Skeletal muscle satellite cell (primary cell): ENCODE measurements around the gene MYO10.
"Not testable (repeated sequence)": the region's sequence is repeated elsewhere in the genome, so short reads cannot be mapped to it uniquely, and the experiment has no call there.

Experiments
- H3K27me3 ChIP-seq: 2 replicates; pipeline ENCODE4 v1.7.0; 2013; ENCODE audit warnings: low read length; ENCODE audit not compliant: control insufficient read depth, insufficient read depth
- H3K36me3 ChIP-seq: 2 replicates; pipeline ENCODE4 v1.7.0; 2013; ENCODE audit warnings: mild to moderate bottlenecking, control low read depth, low read length; ENCODE audit not compliant: insufficient read depth
- H3K4me1 ChIP-seq: 2 replicates; pipeline ENCODE4 v1.7.0; 2013; ENCODE audit warnings: low read length; ENCODE audit not compliant: control insufficient read depth, insufficient read depth
- H3K4me2 ChIP-seq: 2 replicates; pipeline ENCODE4 v1.7.0; 2013; ENCODE audit warnings: mild to moderate bottlenecking, low read length
- H3K4me3 ChIP-seq: 2 replicates; pipeline ENCODE4 v1.7.0; 2013; ENCODE audit warnings: low read length
- H3K9ac ChIP-seq: 2 replicates; pipeline ENCODE4 v1.7.0; 2013; ENCODE audit warnings: mild to moderate bottlenecking, low read depth, low read length, moderate library complexity
- H3K9me3 ChIP-seq: replicated peaks from 2 replicates; pipeline ENCODE4 v1.7.0; 2013; ENCODE audit warnings: mild to moderate bottlenecking, control low read depth, low read length

Gene MYO10

DNA sequence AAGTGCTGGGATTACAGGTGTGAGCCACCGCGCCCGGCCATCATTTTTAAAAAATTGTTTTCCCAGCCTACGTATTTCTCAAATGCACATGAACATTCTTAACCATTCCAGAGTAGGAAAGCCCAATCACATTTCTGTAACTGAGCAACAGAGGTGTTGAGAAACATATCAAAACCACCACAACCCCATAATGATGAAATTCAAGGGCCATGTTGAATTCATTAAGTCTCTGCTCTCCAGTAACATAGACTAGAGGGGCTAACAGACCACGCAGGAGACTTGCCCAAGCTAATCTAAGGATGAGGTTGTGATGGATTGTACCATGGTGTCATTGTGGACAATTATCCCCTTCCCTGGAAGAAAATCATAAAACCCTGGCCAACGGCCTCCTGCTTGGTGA, 52.9 kb downstream of the MYO10 start:
- Histone ChIP-seq H3K9ac (peak overlapping the region; percentile 23), H3K27me3 (no peaks in the 10 kb centered on the region), H3K36me3 (no peaks in the 10 kb centered on the region), H3K4me2 (peak overlapping the region; percentile 13), H3K9me3 (no peaks in the 10 kb centered on the region), H3K4me3 (no peak overlapping the region), H3K4me1 (peaks cover 56% of the 10 kb centered on the region)

DNA sequence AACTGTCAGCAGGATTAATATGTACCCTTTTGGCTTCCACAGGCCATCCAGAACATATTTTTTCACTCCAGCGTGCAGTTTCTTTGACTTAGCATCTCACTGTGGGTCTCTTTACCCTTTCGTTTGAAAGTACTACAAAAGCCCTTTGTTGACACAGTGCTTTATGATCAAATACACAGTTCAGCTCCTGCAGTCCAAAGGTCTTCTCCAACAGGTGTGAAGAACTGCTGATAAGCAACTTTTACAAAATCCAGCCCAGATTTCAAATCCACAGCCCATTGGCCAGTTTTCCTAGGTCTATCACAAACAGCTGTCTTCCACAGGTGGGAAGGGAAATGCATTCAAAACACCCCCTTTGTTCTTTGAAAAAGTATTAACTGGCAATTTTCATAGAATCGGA, 54.8 kb downstream of the MYO10 start:
- H3K9ac ChIP-seq, result peak overlapping the region; percentile 27
- H3K4me2 ChIP-seq, result peak overlapping the region; percentile 6
- peaks cover 48% of the 10 kb centered on the region for H3K4me1 ChIP-seq
- no peak overlapping the region for H3K4me3 ChIP-seq
- H3K27me3 ChIP-seq, result no peaks in the 10 kb centered on the region
- peaks cover 9% of the 10 kb centered on the region for H3K36me3 ChIP-seq
- H3K9me3 ChIP-seq, result no peaks in the 10 kb centered on the region

DNA sequence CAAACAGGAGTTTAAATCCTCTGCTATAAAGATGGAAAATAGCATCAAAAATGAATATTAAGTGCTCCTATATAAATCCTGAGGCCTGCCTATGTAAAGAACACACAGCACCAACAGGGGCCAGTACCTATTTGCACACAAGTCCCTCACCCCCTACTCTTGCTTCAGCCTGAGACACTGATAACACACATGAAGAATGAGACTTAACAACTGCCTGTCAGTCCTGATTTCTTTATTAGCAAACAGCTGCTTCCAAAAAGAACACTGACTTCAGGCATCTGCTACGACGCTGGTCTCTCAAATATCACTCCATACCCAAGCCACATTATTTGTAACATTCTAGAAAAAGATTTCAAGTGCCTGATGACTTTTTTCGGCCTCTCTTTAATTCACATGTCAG, 55.5 kb downstream of the MYO10 start:
- Histone ChIP-seq H3K36me3 (peaks cover 14% of the 10 kb centered on the region), H3K4me3 (no peak overlapping the region), H3K4me1 (peaks cover 41% of the 10 kb centered on the region), H3K27me3 (no peaks in the 10 kb centered on the region), H3K4me2 (peak overlapping the region; percentile 5), H3K9me3 (no peaks in the 10 kb centered on the region), H3K9ac (peak overlapping the region; percentile 27)

DNA sequence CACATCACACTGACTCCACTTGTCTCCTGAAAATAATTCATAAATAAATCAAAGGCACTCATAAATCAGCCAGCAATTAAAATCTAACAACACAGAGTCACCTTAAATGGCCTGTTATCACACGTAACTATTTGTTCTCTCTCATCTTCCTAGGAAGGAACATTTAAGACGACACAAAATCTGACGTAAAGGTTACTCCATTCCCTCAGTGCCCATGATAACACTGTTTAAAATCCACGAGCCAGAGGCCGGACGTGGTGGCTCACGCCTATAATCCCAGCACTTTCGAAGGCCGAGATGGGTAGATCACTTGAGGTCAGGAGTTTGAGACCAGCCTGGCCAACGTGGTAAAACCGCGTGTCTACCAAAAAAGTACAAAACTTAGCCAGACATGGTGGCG, 56.4 kb downstream of the MYO10 start:
- H3K9ac ChIP-seq, result no peak overlapping the region
- H3K9me3 ChIP-seq, result no peaks in the 10 kb centered on the region
- H3K4me3 ChIP-seq, result no peak overlapping the region
- H3K4me1 ChIP-seq, result peaks cover 32% of the 10 kb centered on the region
- H3K36me3 ChIP-seq, result peaks cover 21% of the 10 kb centered on the region
- H3K27me3 ChIP-seq, result no peaks in the 10 kb centered on the region
- no peak overlapping the region for H3K4me2 ChIP-seq

GRCh38 chr5:16879191-16879590, 56.9 kb downstream of the MYO10 start:
- peaks cover 27% of the 10 kb centered on the region for H3K4me1 ChIP-seq

GRCh38 chr5:16877267-16877935, 58.7 kb downstream of the MYO10 start:
- Histone ChIP-seq H3K27me3 (no peaks in the 10 kb centered on the region), H3K4me2 (no peak overlapping the region), H3K9me3 (no peaks in the 10 kb centered on the region), H3K9ac (no peak overlapping the region), H3K4me3 (no peak overlapping the region), H3K36me3 (peaks cover 32% of the 10 kb centered on the region), H3K4me1 (peaks cover 16% of the 10 kb centered on the region)

More at GRCh38 chr5:16879191-16879590, 56.9 kb downstream of the MYO10 start:
- Histone ChIP-seq H3K27me3 (no peaks in the 10 kb centered on the region), H3K4me2 (no peak overlapping the region), H3K36me3 (peaks cover 21% of the 10 kb centered on the region), H3K9me3 (no peaks in the 10 kb centered on the region), H3K4me3 (no peak overlapping the region), H3K9ac (no peak overlapping the region)

- H3K4me3 ChIP-seq, H3K27me3 ChIP-seq, H3K9me3 ChIP-seq, H3K9ac ChIP-seq, H3K4me2 ChIP-seq: not testable (repeated sequence)
- H3K4me1 ChIP-seq, result peaks cover 24% of the 10 kb centered on the region
- H3K36me3 ChIP-seq, result peaks cover 35% of the 10 kb centered on the region
Measured at GRCh38 chr5:16874424-16874823, 61.7 kb downstream of the MYO10 start.

GRCh38 chr5:16871746-16872339, 64.2 kb downstream of the MYO10 start:
- peak overlapping the region; percentile 17 for H3K9ac ChIP-seq
- peaks cover 30% of the 10 kb centered on the region for H3K36me3 ChIP-seq
- H3K9me3 ChIP-seq, result no peaks in the 10 kb centered on the region
- H3K4me1 ChIP-seq, result peaks cover 34% of the 10 kb centered on the region
- no peak overlapping the region for H3K4me3 ChIP-seq
- peak overlapping the region; percentile 20 for H3K4me2 ChIP-seq
- no peaks in the 10 kb centered on the region for H3K27me3 ChIP-seq

DNA sequence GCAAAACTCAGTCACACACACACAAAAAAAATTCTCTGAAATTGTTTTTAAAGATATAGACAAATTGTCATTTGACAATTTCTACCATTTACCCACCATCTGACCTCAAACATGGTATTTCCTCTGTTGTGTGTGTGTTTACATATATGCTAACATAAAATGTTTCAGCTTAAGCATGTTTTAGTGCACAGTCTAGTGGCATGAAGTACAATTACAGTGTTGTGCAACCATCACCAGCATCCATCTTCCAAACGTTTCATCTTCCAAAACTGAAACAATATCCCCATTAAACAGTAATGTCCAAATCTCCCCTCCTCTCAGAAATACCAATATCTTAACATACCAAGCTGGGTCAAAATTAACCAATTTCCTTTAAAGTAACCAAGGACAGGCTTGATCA, 65.2 kb downstream of the MYO10 start:
- Histone ChIP-seq H3K4me1 (peaks cover 44% of the 10 kb centered on the region), H3K9ac (peak overlapping the region; percentile 13), H3K9me3 (no peaks in the 10 kb centered on the region), H3K4me2 (no peak overlapping the region), H3K36me3 (peaks cover 22% of the 10 kb centered on the region), H3K4me3 (no peak overlapping the region), H3K27me3 (no peaks in the 10 kb centered on the region)

- Histone ChIP-seq H3K9me3 (no peaks in the 10 kb centered on the region), H3K4me2 (no peak overlapping the region), H3K36me3 (peaks cover 16% of the 10 kb centered on the region), H3K4me3 (no peak overlapping the region), H3K27me3 (no peaks in the 10 kb centered on the region), H3K4me1 (peaks cover 48% of the 10 kb centered on the region), H3K9ac (no peak overlapping the region)
Measured at GRCh38 chr5:16869821-16870796, 66.0 kb downstream of the MYO10 start.

DNA sequence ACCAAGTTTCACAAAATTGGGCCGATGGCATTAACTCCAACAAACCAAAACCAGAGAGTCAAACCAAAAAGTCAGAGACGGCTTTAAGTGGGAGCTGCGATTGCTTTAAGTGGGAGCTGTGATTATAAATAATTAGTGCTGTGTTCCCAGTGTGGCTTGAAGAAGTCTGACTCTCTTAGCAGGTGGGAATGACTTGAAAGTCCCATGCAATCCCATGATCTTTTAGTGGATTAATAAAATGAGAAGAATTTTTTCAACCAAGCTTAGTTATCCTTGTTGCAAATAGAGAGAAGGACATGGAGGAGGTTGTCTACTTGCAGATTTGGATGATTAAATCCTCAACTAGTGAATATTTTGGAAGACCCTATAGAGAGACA, 68.5 kb downstream of the MYO10 start:
- H3K4me3 ChIP-seq, result peak overlapping the region; percentile 18

More for the DNA sequence above, 68.5 kb downstream of the MYO10 start:
- peaks cover 3% of the 10 kb centered on the region for H3K36me3 ChIP-seq
- peak overlapping the region; percentile 69 for H3K9ac ChIP-seq
- no peaks in the 10 kb centered on the region for H3K9me3 ChIP-seq
- H3K4me2 ChIP-seq, result peak overlapping the region; percentile 72
- H3K4me1 ChIP-seq, result peaks cover 68% of the 10 kb centered on the region
- no peaks in the 10 kb centered on the region for H3K27me3 ChIP-seq
